ENCODE measurements around the gene RASD2. TPM values are rescaled to one million over a fixed set of nuclear protein-coding genes. Genes with fewer than 3 reads are reported as not detected.
"Not testable (repeated sequence)": the region's sequence is repeated elsewhere in the genome, so short reads cannot be mapped to it uniquely, and the experiment has no call there.

Gene RASD2
- total RNA-seq, 1 donor from 2014 or later: not detected

- Mint-ChIP-seq H3K27me3 (ENCODE audit: low read depth) (peaks cover 14% of the 10 kb centered on the region), H3K9me3 (no peaks in the 10 kb centered on the region)
- TF ChIP-seq, protein P1, sequence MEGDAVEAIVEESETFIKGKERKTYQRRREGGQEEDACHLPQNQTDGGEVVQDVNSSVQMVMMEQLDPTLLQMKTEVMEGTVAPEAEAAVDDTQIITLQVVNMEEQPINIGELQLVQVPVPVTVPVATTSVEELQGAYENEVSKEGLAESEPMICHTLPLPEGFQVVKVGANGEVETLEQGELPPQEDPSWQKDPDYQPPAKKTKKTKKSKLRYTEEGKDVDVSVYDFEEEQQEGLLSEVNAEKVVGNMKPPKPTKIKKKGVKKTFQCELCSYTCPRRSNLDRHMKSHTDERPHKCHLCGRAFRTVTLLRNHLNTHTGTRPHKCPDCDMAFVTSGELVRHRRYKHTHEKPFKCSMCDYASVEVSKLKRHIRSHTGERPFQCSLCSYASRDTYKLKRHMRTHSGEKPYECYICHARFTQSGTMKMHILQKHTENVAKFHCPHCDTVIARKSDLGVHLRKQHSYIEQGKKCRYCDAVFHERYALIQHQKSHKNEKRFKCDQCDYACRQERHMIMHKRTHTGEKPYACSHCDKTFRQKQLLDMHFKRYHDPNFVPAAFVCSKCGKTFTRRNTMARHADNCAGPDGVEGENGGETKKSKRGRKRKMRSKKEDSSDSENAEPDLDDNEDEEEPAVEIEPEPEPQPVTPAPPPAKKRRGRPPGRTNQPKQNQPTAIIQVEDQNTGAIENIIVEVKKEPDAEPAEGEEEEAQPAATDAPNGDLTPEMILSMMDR (conservative IDR thresholded peaks at IDR 0.05): no peak
These were observed 30.7 kb upstream of the RASD2 start for GRCh38 chr22:35509960-35510359.

GRCh38 chr22:35510481-35510934, 30.1 kb upstream of the RASD2 start:
- no peak overlapping the region for H3K4me3 Mint-ChIP-seq
- H3K4me1 Mint-ChIP-seq: peaks cover 10% of the 10 kb centered on the region
- H3K9me3 Mint-ChIP-seq: no peaks in the 10 kb centered on the region
- peaks cover 18% of the 10 kb centered on the region for H3K27me3 Mint-ChIP-seq (ENCODE audit: low read depth)
- no peaks in the 10 kb centered on the region for H3K36me3 Mint-ChIP-seq (ENCODE audit: low read depth)
- TF ChIP-seq, protein P1 (conservative IDR thresholded peaks at IDR 0.05): no peak
- no peak overlapping the region for H3K27ac Mint-ChIP-seq (ENCODE audit: unreplicated experiment)
- DNase-seq (ENCODE audit: low read depth, low spot score): no peak

More at GRCh38 chr22:35509960-35510359, 30.7 kb upstream of the RASD2 start:
- no peaks in the 10 kb centered on the region for H3K36me3 Mint-ChIP-seq (ENCODE audit: low read depth)
- H3K4me1 Mint-ChIP-seq: peaks cover 10% of the 10 kb centered on the region
- no peak overlapping the region for H3K27ac Mint-ChIP-seq (ENCODE audit: unreplicated experiment)
- no peak for DNase-seq (ENCODE audit: low read depth, low spot score)
- no peak overlapping the region for H3K4me3 Mint-ChIP-seq

DNA sequence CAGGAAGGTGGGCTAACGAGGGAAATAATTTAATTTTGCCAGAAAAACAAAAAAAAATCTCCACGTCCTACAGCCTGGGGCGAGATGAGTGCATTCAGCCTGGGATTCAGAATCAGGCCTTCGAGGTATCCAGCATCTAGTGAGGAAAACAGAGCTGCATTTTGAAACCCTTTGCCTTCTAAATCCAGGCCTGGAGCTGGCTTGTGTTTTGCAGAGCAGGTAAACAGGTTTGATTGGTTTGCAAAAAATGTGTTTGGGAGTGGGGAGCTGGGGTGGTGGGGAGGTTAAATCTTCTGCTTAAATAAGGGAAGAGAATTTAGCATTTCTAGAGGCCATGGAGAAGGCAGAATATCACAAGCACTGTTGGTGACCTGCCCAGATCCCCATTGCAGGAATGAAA, 29.7 kb upstream of the RASD2 start:
- Mint-ChIP-seq H3K27me3 (ENCODE audit: low read depth) (peaks cover 18% of the 10 kb centered on the region), H3K27ac (ENCODE audit: unreplicated experiment) (no peak overlapping the region), H3K9me3 (no peaks in the 10 kb centered on the region), H3K36me3 (ENCODE audit: low read depth) (no peaks in the 10 kb centered on the region), H3K4me1 (peaks cover 10% of the 10 kb centered on the region), H3K4me3 (no peak overlapping the region)
- TF ChIP-seq, protein P1 (conservative IDR thresholded peaks at IDR 0.05): no peak
- no peak for DNase-seq (ENCODE audit: low read depth, low spot score)

DNA sequence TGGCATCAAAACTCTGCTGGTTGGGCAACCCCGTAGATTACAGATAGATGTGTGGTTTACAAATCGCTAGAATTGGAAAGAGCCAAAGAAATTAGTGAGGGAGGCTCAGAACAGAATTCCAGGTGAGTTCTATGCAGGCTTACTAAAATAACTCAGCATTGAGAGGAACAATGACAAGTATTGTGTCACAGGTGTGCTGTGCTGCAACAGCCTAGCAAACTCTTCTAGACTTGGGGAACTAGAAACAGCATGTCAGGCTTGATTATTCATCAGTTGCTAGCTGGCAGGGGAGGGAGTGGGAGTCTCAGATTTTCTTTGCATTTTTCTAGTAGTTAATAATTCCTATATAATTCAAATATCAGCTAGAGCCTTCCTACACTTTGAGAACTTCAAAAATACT, 26.3 kb upstream of the RASD2 start:
- Mint-ChIP-seq H3K4me1 (peaks cover 10% of the 10 kb centered on the region), H3K27ac (ENCODE audit: unreplicated experiment) (no peak overlapping the region), H3K36me3 (ENCODE audit: low read depth) (no peaks in the 10 kb centered on the region), H3K27me3 (ENCODE audit: low read depth) (peaks cover 35% of the 10 kb centered on the region), H3K9me3 (no peaks in the 10 kb centered on the region), H3K4me3 (no peak overlapping the region)
- TF ChIP-seq, protein P1 (conservative IDR thresholded peaks at IDR 0.05): no peak
- DNase-seq (ENCODE audit: low read depth, low spot score): no peak

GRCh38 chr22:35515952-35516351, 24.7 kb upstream of the RASD2 start:
- peaks cover 39% of the 10 kb centered on the region for H3K27me3 Mint-ChIP-seq (ENCODE audit: low read depth)
- not testable (repeated sequence) for H3K4me1 Mint-ChIP-seq; H3K9me3 Mint-ChIP-seq; H3K4me3 Mint-ChIP-seq; H3K27ac Mint-ChIP-seq (ENCODE audit: unreplicated experiment); DNase-seq (ENCODE audit: low read depth, low spot score); H3K36me3 Mint-ChIP-seq (ENCODE audit: low read depth)

- TF ChIP-seq, protein P1 (conservative IDR thresholded peaks at IDR 0.05): no peak
- H3K27me3 Mint-ChIP-seq (ENCODE audit: low read depth): peaks cover 39% of the 10 kb centered on the region
- H3K4me1 Mint-ChIP-seq: no peaks in the 10 kb centered on the region
- no peak overlapping the region for H3K4me3 Mint-ChIP-seq
- H3K9me3 Mint-ChIP-seq: no peaks in the 10 kb centered on the region
- H3K36me3 Mint-ChIP-seq (ENCODE audit: low read depth): no peaks in the 10 kb centered on the region
- no peak for DNase-seq (ENCODE audit: low read depth, low spot score)
- H3K27ac Mint-ChIP-seq (ENCODE audit: unreplicated experiment): no peak overlapping the region
These were observed 23.9 kb upstream of the RASD2 start for GRCh38 chr22:35516723-35517122.

All from neural crest cell (in vitro differentiated cells).